GM21528 (cell line): Measurements from ENCODE around the gene CSNK1G2.

Source experiments
- ATAC-seq: cut with Tn5 transposase; IDR thresholded peaks from one replicate; pipeline ENCODE4 v1.9.1; 2021; ENCODE audit warnings: mild to moderate bottlenecking, moderate library complexity; ENCODE audit not compliant: unreplicated experiment, low FRiP score

Gene CSNK1G2

GRCh38 chr19:1943661-1944087 lies 2.7 kb downstream of the CSNK1G2 start:
- no peak for ATAC-seq

- ATAC-seq: no peak
Observed at GRCh38 chr19:1944088-1944915, 3.3 kb downstream of the CSNK1G2 start.

DNA sequence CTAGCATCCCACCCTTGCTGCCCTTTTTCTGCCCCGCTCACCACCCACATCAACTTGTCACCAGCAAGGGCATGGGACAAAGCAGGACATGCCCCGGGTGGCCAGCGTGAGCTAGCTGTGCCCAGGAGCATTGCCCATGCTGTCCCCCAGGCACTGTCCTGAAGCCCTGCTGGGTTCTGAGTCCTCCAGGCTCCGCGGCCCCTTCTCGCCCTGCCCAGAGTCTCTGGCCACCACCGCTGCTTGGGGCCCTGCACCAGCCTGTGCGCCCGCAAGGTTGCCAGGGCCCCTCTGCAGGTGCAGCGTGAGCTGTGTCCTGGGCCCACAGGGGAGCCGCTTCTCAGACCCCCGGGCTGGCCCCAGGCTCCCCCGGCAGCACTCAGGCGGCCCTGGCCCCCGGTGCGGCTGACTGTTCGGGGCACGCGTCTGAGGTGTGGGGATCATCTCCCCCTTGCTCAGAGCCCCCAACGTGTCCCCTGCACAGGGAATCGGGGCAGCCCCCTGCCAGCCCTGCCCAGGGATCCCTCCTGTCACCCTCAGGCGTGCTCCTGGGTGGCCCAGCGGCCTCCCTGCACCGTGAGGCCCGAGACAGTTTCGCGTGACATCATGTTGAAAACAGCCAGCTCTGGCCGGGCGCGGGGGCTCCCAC lies 4.1 kb downstream of the CSNK1G2 start:
- no peak for ATAC-seq

DNA sequence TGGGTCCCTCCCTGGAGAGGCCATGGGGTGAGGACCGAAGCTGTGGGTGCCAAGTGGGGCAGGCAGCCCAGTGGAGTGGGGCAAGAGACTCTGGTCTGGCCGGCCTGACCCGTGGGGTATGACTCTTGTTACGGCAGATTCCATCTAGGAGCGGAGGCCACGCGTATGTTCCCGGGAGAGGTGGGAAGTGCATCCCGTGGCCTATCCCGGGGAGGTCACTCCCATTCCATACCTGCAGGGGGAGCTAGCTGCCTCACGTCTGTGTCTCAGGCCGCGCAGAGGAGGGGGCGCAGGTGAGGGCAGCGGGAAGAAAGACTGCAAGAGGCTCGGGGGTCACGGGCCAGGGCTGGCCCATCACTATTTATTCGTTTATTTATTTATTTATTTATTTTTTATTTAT lies 4.9 kb downstream of the CSNK1G2 start:
- ATAC-seq: no peak

DNA sequence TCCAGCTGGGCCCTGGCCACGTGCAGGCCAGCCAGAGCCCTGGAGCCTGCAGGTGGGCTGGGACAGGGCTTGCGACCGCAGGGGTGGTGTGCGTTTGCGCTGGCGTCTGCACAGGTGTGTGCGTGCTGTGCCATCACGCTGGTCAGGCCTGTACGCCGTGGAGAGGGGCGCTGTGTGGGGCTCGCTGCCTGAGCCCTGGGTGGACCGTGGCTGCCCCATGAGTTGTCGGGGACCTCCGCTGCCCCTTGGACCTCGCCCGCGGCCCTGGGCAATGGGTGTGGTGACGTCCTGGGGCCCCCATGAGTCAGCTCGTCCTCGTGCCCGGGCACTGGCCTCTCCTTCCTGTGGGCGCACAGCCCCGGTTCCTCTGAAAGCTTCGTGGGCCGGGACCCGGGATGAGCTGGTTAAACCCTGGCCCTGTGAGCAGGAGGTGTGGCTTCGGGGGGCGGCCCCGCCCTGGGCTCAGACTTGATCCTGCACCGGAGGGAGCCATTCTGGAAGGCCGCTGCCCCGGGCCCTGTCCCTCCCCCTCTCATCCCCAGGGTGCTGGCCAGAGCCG lies 6.8 kb downstream of the CSNK1G2 start:
- no peak for ATAC-seq

GRCh38 chr19:1949304-1950101 lies 8.5 kb downstream of the CSNK1G2 start:
- no peak for ATAC-seq

- ATAC-seq: no peak
Observed at GRCh38 chr19:1950640-1951039, 9.7 kb downstream of the CSNK1G2 start.

- ATAC-seq: no peak
Observed at GRCh38 chr19:1952635-1953034, 11.7 kb downstream of the CSNK1G2 start.

GRCh38 chr19:1953037-1953436 lies 12.1 kb downstream of the CSNK1G2 start:
- ATAC-seq: no peak

DNA sequence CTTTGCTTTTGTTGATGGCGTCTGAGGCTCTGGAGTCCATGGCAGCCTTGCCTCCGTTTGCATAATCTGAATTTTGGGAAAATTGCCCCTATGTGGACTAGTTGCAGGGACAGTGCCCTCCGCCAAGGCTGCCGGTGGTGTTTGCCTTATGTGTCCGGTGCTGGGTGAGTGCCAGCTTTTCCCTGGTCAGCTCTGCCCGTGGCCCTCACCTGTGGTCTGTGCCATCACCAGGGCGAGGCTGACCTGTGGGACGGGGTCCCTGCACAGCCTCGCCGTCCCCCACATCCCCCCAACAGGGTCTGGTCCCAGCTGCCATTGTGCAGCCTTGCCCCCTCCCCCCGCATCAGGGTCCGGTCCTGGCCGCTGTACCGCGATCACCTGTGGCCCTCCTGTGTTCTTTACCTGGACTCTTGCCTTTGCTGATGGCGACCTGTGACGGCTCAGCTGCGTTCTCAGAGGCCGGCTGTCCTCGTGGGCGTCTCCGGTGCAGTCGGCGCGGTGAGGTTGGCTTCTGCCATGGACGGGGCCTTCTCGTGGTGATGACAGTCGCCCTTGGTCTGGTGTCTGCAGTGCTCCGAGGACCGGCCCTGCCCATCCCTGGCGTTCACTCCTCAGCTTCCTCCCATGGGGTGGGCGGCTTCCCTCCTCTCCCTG lies 12.6 kb downstream of the CSNK1G2 start:
- ATAC-seq: no peak

- ATAC-seq: no peak
Observed at GRCh38 chr19:1954532-1954933, 13.6 kb downstream of the CSNK1G2 start.

DNA sequence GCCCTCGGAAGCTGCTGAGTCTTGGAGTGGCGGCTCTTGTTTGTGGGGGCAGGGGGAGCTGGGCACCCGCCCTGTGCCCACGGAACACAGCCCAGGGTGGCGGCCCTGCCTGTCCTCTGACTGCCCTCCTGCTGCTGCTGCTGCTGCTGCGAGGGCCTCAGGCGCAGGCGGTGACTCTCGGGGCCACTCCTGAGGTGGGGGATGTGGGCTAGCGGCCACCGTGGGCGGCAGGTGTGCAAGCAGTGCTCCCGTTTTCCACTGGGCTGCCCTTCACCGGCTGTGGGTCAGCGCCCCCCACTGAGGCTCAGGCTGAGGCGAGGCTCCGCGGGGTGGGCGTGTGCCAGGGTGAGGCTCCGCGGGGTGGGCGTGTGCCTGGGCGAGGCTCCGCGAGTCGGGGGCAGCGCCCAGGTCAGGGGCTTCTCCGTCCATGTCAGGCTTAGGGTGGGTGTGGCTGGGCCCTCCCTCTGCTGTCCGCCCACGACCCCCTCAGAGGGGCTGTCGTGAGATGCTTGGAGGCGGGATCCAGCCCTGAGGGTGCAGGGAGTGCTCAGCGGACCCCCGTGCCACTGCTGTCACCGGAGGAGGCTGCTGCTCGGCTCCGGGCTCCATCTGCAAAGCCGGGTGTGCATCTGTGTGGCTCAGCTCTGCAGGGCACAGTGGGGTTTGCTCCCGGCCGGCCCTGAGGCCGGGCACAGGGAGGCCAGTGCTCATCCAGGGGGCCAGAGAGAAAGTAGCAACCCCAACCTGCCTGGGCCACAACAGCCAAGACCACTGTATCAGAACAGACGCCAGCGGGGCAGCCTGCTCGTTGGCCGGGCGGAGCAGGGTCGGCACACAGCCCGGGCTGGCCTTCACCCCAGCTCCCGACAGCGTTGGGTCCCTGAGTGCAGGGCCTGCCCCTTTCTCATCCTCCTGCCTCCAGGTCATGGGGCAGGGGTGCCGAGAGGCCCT lies 14.5 kb downstream of the CSNK1G2 start:
- ATAC-seq: no peak

DNA sequence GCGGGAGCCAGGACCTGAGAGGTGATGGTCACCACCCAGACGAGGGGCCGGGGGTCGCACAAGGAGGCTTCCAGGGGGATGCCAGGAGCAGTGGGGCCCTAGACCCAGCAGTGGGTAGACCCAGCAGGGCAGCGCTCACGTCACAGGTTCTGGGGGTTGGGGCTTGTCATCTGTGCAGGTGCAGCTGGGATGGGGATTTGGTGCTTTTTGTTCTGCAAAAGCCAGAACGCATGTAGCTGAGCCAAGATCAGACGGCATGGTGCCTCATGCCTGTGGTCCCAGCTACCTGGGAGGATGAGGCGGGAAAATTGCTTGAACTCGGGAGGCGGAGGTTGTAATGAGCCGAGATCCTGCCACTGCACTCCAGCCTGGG lies 15.1 kb downstream of the CSNK1G2 start:
- ATAC-seq: no peak

DNA sequence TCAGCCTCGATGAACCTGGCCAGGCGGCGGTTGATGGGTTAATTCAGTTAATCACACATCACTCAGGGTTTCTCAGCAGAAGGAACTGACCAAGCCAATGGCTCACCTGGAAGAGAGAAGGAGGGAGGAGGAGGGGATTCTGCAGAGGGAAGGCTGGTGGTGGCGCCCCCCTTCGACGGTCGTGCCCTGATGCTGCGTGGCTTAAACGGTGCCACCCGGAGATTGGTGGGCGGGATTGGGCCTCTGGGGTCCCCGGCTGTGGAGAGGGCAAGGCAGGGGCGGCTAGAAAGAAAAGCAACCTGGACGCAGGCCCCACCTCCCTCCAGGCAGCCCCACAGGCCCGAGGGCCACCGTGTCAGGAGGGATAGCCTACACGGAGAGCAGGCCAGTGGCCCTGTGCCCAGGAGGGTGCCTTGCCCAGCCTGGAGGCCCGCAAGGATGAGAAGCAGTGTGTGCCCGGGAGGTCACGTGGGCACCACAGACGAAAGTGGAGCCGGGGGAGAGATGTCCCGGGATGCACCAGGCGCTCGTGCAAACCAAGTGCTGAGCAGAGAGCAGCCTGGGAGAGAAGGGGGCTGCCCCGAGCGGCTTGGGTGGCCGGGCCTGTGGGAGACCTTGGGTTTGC lies 16.0 kb downstream of the CSNK1G2 start:
- no peak for ATAC-seq

GRCh38 chr19:1957562-1958248 lies 16.7 kb downstream of the CSNK1G2 start:
- no peak for ATAC-seq

GRCh38 chr19:1959928-1960589 lies 19.1 kb downstream of the CSNK1G2 start:
- no peak for ATAC-seq

DNA sequence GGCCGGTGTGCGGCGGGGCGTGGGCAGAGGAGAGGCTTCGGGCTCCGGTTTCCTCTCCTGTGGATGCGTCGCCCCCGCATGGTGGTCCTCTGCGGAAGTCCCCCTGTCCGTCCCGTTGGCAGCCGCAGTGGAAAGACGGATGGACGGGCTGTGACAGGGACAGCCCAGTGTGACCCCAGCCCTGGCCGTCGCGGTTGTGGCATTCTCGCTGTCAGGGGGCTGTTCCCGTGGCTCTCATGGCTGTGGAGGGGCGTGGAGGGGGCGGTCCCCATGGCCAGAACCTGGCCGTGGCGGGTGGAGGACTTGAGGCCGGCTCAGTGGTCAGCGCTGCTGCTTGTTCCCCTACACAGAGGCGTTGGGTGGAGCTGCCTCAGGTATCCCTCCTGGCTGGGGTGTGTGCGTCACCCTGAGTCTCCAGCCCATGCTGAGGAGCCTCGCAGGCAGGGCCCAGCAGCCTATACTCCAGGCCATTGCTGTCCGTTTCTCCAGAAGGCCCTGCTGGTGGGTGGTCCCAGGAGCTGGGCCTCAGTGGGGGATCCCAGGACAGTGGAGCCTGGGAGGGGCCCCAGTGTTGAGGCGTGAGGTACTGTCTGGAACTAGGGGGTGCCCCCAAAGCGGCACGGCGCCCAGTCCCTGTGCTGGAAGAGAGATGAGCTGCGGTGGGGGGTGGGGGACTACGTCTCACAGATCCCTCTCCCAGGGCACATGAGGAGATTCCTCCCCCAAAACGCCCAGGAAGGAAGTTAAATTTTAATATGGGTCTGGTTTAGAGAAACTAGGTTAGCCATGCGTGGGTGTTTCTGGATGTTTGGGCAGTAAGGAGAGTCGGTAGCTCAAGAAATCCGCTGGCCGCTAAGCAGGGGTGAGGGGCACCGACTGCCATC lies 20.3 kb downstream of the CSNK1G2 start:
- ATAC-seq: no peak
